ENCODE measurements around the gene PLEKHG3. TPM values are rescaled to one million over a fixed set of nuclear protein-coding genes. Genes with fewer than 3 reads are reported as not detected.

PLEKHG3 gene
- total RNA-seq, 1 experiment from 2014 or later, result 75.3 TPM

DNA sequence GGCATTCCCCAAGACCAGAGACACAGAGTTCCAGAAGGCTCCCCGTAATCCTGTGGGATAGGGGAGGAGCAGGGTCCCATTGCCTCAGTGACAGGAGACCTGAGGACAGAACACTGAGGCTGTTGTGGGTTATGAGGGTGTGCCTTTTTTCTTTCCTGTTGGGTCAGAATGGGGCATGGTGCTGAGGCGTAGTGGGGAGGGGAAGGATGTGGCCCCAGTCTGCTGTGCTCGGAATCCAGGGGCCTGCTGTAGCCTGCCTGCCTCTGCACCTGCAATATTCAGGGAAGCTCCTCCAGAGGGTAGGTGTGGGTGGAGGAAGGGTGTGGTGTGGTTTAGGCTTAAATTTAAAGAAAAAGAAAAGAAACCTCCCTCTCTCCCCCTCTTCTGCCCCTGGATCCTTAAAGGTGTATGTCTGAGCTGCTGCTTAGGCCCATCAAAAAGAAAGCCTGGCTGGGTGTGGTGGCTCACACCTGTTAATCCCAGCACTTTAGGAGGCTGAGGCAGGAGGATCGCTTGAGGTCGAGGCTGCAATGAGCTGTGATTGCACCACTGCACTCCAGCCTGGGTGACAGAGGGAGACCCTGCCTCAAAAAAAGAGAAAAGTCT lies 18.7 kb downstream of the PLEKHG3 start (continued):
- TF ChIP-seq SP1 (CRISPR knock-in tag; conservative IDR thresholded peaks at IDR 0.05), result no peak
- TF ChIP-seq, protein P1, sequence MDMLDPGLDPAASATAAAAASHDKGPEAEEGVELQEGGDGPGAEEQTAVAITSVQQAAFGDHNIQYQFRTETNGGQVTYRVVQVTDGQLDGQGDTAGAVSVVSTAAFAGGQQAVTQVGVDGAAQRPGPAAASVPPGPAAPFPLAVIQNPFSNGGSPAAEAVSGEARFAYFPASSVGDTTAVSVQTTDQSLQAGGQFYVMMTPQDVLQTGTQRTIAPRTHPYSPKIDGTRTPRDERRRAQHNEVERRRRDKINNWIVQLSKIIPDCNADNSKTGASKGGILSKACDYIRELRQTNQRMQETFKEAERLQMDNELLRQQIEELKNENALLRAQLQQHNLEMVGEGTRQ (CRISPR knock-in tag; IDR thresholded peaks at IDR 0.05), result no peak
- no peak for TF ChIP-seq NR3C1 (CRISPR knock-in tag; conservative IDR thresholded peaks at IDR 0.05; ENCODE audit: low read depth)
- no peak for TF ChIP-seq ATF1 (CRISPR knock-in tag; IDR thresholded peaks at IDR 0.05)

GRCh38 chr14:64723691-64724577 lies 19.7 kb downstream of the PLEKHG3 start:
- peaks cover 8% of the 10 kb centered on the region for H3K36me3 Mint-ChIP-seq
- no peaks in the 10 kb centered on the region for H3K27me3 Mint-ChIP-seq (ENCODE audit: low read depth)
- POLR2A ChIA-PET, result no interaction called here
- CTCF ChIA-PET, result interaction anchor here (1.0 to 2.8 kb wide), 5 partner anchors 25 to 87 kb away, joined by 3 to 8 read pairs (median 4); no protein-coding TSS in a partner anchor
- H3K9me3 Mint-ChIP-seq, result no peaks in the 10 kb centered on the region
- no peak for DNase-seq (ENCODE audit: low spot score)
- peaks cover 74% of the 10 kb centered on the region for H3K4me1 Mint-ChIP-seq
- ATAC-seq, result no peak
- H3K4me3 Mint-ChIP-seq, result no peak overlapping the region
- H3K27ac Mint-ChIP-seq, result no peak overlapping the region
- TF ChIP-seq TCF7 (CRISPR knock-in tag; IDR thresholded peaks at IDR 0.05; ENCODE audit: low read depth) (no peak), ESRRA (CRISPR knock-in tag; IDR thresholded peaks at IDR 0.05; ENCODE audit: borderline replicate concordance) (no peak), IRF1 (CRISPR knock-in tag; IDR thresholded peaks at IDR 0.05) (no peak), STAT6 (CRISPR knock-in tag; conservative IDR thresholded peaks at IDR 0.05; ENCODE audit: low read depth) (no peak), ZNF281 (CRISPR knock-in tag; IDR thresholded peaks at IDR 0.05) (no peak), FOXJ3 (CRISPR knock-in tag; IDR thresholded peaks at IDR 0.05; ENCODE audit: borderline replicate concordance) (no peak), ZNF317 (CRISPR knock-in tag; IDR thresholded peaks at IDR 0.05; ENCODE audit: borderline replicate concordance, low read depth) (no peak), PREB (CRISPR knock-in tag; IDR thresholded peaks at IDR 0.05; ENCODE audit: borderline replicate concordance) (no peak), RELA (CRISPR knock-in tag; IDR thresholded peaks at IDR 0.05; ENCODE audit: borderline replicate concordance) (no peak), ZNF263 (CRISPR knock-in tag; IDR thresholded peaks at IDR 0.05; ENCODE audit: low read depth) (no peak), HMGXB4 (CRISPR knock-in tag; IDR thresholded peaks at IDR 0.05) (no peak), CREM (CRISPR knock-in tag; IDR thresholded peaks at IDR 0.05) (no peak), ELF4 (CRISPR knock-in tag; IDR thresholded peaks at IDR 0.05; ENCODE audit: low read depth) (no peak)
- TF ChIP-seq, protein P2, sequence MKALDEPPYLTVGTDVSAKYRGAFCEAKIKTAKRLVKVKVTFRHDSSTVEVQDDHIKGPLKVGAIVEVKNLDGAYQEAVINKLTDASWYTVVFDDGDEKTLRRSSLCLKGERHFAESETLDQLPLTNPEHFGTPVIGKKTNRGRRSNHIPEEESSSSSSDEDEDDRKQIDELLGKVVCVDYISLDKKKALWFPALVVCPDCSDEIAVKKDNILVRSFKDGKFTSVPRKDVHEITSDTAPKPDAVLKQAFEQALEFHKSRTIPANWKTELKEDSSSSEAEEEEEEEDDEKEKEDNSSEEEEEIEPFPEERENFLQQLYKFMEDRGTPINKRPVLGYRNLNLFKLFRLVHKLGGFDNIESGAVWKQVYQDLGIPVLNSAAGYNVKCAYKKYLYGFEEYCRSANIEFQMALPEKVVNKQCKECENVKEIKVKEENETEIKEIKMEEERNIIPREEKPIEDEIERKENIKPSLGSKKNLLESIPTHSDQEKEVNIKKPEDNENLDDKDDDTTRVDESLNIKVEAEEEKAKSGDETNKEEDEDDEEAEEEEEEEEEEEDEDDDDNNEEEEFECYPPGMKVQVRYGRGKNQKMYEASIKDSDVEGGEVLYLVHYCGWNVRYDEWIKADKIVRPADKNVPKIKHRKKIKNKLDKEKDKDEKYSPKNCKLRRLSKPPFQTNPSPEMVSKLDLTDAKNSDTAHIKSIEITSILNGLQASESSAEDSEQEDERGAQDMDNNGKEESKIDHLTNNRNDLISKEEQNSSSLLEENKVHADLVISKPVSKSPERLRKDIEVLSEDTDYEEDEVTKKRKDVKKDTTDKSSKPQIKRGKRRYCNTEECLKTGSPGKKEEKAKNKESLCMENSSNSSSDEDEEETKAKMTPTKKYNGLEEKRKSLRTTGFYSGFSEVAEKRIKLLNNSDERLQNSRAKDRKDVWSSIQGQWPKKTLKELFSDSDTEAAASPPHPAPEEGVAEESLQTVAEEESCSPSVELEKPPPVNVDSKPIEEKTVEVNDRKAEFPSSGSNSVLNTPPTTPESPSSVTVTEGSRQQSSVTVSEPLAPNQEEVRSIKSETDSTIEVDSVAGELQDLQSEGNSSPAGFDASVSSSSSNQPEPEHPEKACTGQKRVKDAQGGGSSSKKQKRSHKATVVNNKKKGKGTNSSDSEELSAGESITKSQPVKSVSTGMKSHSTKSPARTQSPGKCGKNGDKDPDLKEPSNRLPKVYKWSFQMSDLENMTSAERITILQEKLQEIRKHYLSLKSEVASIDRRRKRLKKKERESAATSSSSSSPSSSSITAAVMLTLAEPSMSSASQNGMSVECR (CRISPR knock-in tag; IDR thresholded peaks at IDR 0.05; ENCODE audit: borderline replicate concordance), result no peak

All from WTC11 (cell line).